Measurements from ENCODE around the gene PHOX2A.

- TF ChIP-seq GATA2 (IDR thresholded peaks at IDR 0.05; ENCODE audit: low read depth, low read length) (no peak), GATA3 (IDR thresholded peaks at IDR 0.05; ENCODE audit: low read depth, low read length) (no peak)
Measured at GRCh38 chr11:72247584-72247983, 3.6 kb upstream of the PHOX2A start.

Data from SH-SY5Y (cell line).